Common myeloid progenitor, CD34-positive (primary cell): ENCODE measurements around the gene ACVR1.
"Not testable (repeated sequence)": the region's sequence is repeated elsewhere in the genome, so short reads cannot be mapped to it uniquely, and the experiment has no call there.

Experiments
- CTCF ChIA-PET: fragments of 350-600 bp; sonication (Branson Sonifier 250); formaldehyde crosslinking; loops from one replicate; lab custom pipeline; 2021; ENCODE audit warnings: antibody characterized with exemption; lab: Charles Lee
- POLR2A ChIA-PET: fragments of 350-600 bp; sonication (Branson Sonifier 250); formaldehyde crosslinking; loops from one replicate; lab custom pipeline; 2021; ENCODE audit warnings: antibody characterized with exemption; lab: Charles Lee
- DNase-seq, 3 donors: peaks; one replicate each; pipeline versions ENCODE4 v3.0.0 to v3.0.0-alpha.2; 2013
- H3K27ac ChIP-seq, 2 experiments: 1 replicate in 1 of 2; 2 replicates in 1 of 2; pipeline ENCODE4 v1.7.0; 2013; ENCODE audit warnings: inconsistent platforms in 2 of 2, low read length in 2 of 2, mild to moderate bottlenecking in 2 of 2, low read depth in 1 of 2, moderate library complexity in 1 of 2; ENCODE audit not compliant: severe bottlenecking in 2 of 2, insufficient read depth in 1 of 2, poor library complexity in 1 of 2
- H3K27me3 ChIP-seq, 5 experiments: replicated peaks in 2 of 5; 1 replicate in 3 of 5; 2 replicates in 2 of 5; pipeline versions ENCODE4 v1.6.1 to v1.7.0; 2013; ENCODE audit warnings: low read length in 4 of 5, mild to moderate bottlenecking in 2 of 5, moderate library complexity in 2 of 5, inconsistent platforms in 1 of 5; ENCODE audit not compliant: insufficient read depth in 5 of 5, control insufficient read depth in 4 of 5
- H3K36me3 ChIP-seq, 4 experiments: 1 replicate in 2 of 4; 2 replicates in 2 of 4; pipeline versions ENCODE4 v1.6.1 to v1.7.0; 2013; ENCODE audit warnings: low read length in 3 of 4, control low read depth in 1 of 4, mild to moderate bottlenecking in 1 of 4; ENCODE audit not compliant: control insufficient read depth in 4 of 4, insufficient read depth in 4 of 4
- H3K4me1 ChIP-seq, 4 experiments: 1 replicate in 3 of 4; 2 replicates in 1 of 4; pipeline versions ENCODE4 v1.6.1 to v1.7.1; 2013; ENCODE audit warnings: low read length in 3 of 4, mild to moderate bottlenecking in 3 of 4, control low read depth in 1 of 4, inconsistent platforms in 1 of 4, moderate library complexity in 1 of 4; ENCODE audit not compliant: control insufficient read depth in 4 of 4, insufficient read depth in 4 of 4; ENCODE audit errors: control extremely low read depth in 1 of 4
- H3K4me3 ChIP-seq, 7 experiments: 1 replicate in 4 of 7; 2 replicates in 3 of 7; pipeline versions ENCODE4 v1.5.1 to v1.7.0; 2013; ENCODE audit warnings: mild to moderate bottlenecking in 7 of 7, low read length in 6 of 7, moderate library complexity in 6 of 7, inconsistent platforms in 2 of 7, low read depth in 2 of 7, control low read depth in 1 of 7; ENCODE audit not compliant: insufficient read depth in 4 of 7, control insufficient read depth in 1 of 7; ENCODE audit errors: extremely low read depth in 1 of 7
- H3K9me3 ChIP-seq, 5 experiments: 1 replicate in 4 of 5; 2 replicates in 1 of 5; pipeline versions ENCODE4 v1.6.1 to v1.7.1; 2013; ENCODE audit warnings: low read length in 4 of 5, mild to moderate bottlenecking in 2 of 5, inconsistent platforms in 1 of 5, low read depth in 1 of 5, moderate library complexity in 1 of 5; ENCODE audit not compliant: control insufficient read depth in 4 of 5, insufficient read depth in 2 of 5; ENCODE audit errors: control extremely low read depth in 1 of 5
- WGBS: methylation state at CpG from one replicate; pipeline ENCODE4 v1.1.5; 2013; ENCODE audit not compliant: insufficient coverage; 5-methylcytosine and 5-hydroxymethylcytosine counted together

The ACVR1 gene

DNA sequence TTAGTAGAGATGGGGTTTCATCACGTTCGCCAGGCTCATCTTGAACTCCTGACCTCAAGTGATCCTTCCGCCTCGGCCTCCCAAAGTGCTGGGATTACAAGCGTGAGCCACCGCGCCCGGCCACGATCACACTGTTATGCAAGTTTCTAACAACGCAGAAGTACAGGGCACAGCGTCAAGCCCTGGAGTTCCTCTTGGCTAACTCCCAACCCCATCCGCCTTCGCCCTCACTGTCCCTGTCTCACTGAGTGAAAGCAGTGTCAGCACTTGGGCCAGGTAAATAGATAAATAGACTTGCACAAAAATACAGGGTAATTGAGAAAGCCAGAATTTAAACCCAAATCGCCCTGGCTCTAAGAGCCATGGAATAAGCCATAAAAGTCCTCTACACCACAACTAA lies 111.7 kb downstream of the ACVR1 start:
- H3K4me1 ChIP-seq: no peaks in the 10 kb centered on the region
- H3K36me3 ChIP-seq: peaks cover 4 to 58% (median 26%) of the 10 kb centered on the region in 4 experiments
- H3K9me3 ChIP-seq: peaks cover 0 to 16% (median 3%) of the 10 kb centered on the region in 5 experiments
- no peak for DNase-seq
- WGBS: 100% methylated on average over 2 of the region's 14 CpGs
- no peaks in the 10 kb centered on the region for H3K27me3 ChIP-seq
- POLR2A ChIA-PET: no interaction called here
- CTCF ChIA-PET: no interaction called here
- no peak overlapping the region for H3K27ac ChIP-seq
- H3K4me3 ChIP-seq: no peak overlapping the region

DNA sequence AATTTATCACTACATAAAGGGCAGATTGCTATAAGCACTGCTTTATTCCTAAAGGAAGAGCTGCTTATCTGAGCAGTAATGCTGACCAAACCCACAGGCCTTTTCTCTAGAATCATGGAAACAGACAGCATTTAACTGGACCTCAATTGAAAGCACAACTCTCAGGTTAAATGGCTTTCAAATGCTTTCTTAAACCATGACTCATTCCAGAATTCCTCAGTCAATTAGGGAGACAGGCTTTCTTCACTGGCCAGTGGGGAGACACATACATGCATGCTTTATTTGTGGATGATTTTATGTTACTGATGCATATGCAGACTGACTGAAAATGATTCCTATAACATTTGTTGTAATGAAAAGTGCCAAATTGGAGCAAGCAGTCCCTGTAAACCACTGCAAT lies 114.6 kb downstream of the ACVR1 start:
- POLR2A ChIA-PET: no interaction called here
- H3K27me3 ChIP-seq: no peaks in the 10 kb centered on the region
- no peaks in the 10 kb centered on the region for H3K4me1 ChIP-seq
- H3K9me3 ChIP-seq: peaks cover 0 to 36% (median 7%) of the 10 kb centered on the region in 5 experiments
- no peak for DNase-seq
- H3K4me3 ChIP-seq: no peak overlapping the region
- no peak overlapping the region for H3K27ac ChIP-seq
- CTCF ChIA-PET: interaction anchor here (1.3 kb wide), 1 partner anchor 13 kb away, joined by 3 read pairs; no protein-coding TSS in a partner anchor
- peaks cover 0 to 64% (median 22%) of the 10 kb centered on the region in 4 experiments for H3K36me3 ChIP-seq

DNA sequence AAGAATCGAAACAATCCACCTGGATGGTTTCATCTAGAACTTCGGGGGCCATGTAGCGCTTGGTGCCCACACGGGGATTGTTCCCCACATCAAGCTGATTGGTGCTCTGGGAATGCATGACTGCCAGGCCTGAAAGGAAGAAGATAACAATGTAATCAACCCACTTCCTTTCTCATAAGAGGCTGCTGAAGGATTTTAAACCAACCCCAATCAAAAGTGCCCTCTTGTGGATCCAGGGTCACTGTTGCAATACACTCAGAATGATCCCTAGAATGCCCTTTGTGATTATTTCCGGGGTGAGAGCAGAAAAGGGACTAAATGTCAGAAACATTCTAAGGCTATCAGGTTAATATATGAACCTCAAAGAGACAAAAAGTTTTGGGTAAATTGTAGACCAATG lies 115.2 kb downstream of the ACVR1 start:
- no peak overlapping the region for H3K27ac ChIP-seq
- H3K4me3 ChIP-seq: no peak overlapping the region
- 96% methylated on average over 4 of the region's 5 CpGs for WGBS
- ChIA-PET CTCF (interaction anchor here (1.2 kb wide), 1 partner anchor 424 kb away, joined by 3 read pairs; no protein-coding TSS in a partner anchor), POLR2A (no interaction called here)
- peaks cover 0 to 64% (median 22%) of the 10 kb centered on the region in 4 experiments for H3K36me3 ChIP-seq
- H3K27me3 ChIP-seq: no peaks in the 10 kb centered on the region
- peaks cover 0 to 37% (median 8%) of the 10 kb centered on the region in 5 experiments for H3K9me3 ChIP-seq
- H3K4me1 ChIP-seq: no peaks in the 10 kb centered on the region
- no peak for DNase-seq

DNA sequence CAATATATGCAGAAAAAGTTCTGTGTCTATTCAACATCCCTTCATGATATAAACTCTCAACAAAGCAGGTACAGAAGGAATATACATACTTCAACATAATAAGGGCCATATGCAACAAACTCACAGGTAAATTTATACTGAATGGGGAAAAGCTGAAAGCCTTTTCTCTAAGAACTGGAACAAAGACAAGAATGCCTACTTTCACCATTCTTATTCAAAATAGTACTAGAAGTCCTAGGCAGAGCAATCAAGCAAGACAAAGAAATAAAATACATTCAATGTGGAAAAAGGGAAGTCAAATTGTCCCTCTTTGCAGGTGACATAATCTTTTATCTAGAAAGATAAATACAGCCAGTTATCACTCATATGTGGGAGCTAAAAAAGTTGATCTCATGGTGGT lies 116.3 kb downstream of the ACVR1 start:
- no peak for DNase-seq
- CTCF ChIA-PET: interaction anchor here (1.2 kb wide), 1 partner anchor 423 kb away, joined by 3 read pairs; no protein-coding TSS in a partner anchor

DNA sequence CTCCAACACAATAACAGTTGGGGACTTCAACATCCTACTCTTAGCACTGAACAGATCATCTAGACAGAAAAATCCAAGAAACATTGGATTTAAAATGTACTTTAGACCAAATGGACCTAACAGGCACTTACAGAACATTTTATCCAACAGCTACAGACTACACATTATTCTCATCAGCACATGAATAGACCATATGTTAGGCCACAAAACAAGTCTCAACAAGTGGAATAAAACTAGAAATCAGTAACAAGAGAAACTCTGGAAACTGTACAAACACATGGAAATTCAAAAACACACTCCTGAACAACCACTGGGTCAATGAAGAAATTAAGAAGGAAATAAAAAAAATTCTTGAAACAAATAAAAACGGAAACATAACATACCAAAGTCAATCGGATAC lies 117.5 kb downstream of the ACVR1 start:
- H3K36me3 ChIP-seq: peaks cover 0 to 66% (median 23%) of the 10 kb centered on the region in 4 experiments
- H3K4me1 ChIP-seq: no peaks in the 10 kb centered on the region
- POLR2A ChIA-PET: no interaction called here

More for the DNA sequence above, 116.3 kb downstream of the ACVR1 start:
- Histone ChIP-seq H3K27me3 (no peaks in the 10 kb centered on the region), H3K4me3 (no peak overlapping the region), H3K27ac (no peak overlapping the region), H3K4me1 (no peaks in the 10 kb centered on the region), H3K9me3 (peaks cover 0 to 40% (median 11%) of the 10 kb centered on the region in 5 experiments), H3K36me3 (peaks cover 0 to 59% (median 20%) of the 10 kb centered on the region in 4 experiments)
- POLR2A ChIA-PET: no interaction called here

DNA sequence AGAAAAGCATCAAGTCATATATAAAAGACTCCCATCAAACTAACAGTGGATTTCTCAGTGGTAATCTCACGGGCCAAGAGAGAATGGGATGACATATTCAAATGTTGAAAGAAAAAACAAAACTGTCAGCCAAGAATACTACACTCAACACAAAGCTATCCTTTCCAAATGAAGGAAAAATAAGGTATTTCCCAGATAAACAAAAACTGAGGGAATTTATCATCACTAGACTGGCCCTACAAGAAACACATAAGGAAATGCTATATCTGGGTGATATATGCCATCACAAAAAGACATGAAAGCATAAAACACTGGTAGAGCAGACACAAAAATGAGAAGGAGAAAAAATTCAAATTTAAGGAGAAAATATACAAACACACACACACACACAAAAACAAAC lies 118.6 kb downstream of the ACVR1 start:
- H3K27ac ChIP-seq: no peak overlapping the region
- CTCF ChIA-PET: interaction anchor here (0.9 kb wide), 1 partner anchor 16 kb away, joined by 3 read pairs; no protein-coding TSS in a partner anchor
- H3K4me3 ChIP-seq: no peak overlapping the region
- WGBS: no CpG with 5 or more reads among the region's 1 CpG
- no peaks in the 10 kb centered on the region for H3K27me3 ChIP-seq
- POLR2A ChIA-PET: no interaction called here
- peaks cover 0 to 40% (median 11%) of the 10 kb centered on the region in 5 experiments for H3K9me3 ChIP-seq
- H3K36me3 ChIP-seq: peaks cover 0 to 76% (median 23%) of the 10 kb centered on the region in 4 experiments
- H3K4me1 ChIP-seq: no peaks in the 10 kb centered on the region
- peak in 2 of 3 donors; percentile 10 to 28 for DNase-seq

More for the DNA sequence above, 117.5 kb downstream of the ACVR1 start:
- Histone ChIP-seq H3K27me3 (no peaks in the 10 kb centered on the region), H3K27ac (no peak overlapping the region), H3K9me3 (peaks cover 0 to 40% (median 11%) of the 10 kb centered on the region in 5 experiments), H3K4me3 (no peak overlapping the region)
- DNase-seq: no peak
- CTCF ChIA-PET: no interaction called here
- WGBS: no CpG with 5 or more reads among the region's 2 CpGs

DNA sequence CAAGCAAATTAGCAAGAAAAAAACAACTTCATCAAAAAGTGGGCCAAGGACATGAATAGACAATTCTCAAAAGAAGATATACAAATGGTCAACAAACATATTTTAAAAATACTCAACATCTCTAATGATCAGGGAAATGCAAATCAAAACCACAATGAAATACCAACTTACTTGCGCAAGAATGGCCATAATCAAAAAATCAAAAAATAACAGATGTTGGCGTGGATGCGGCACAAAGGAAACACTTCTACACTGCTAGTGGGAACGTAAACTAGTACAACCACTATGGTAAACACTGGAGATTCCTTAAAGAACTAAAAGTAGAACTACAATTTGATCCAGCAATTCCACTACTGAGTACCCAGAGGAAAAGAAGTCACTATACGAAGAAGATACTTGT lies 119.7 kb downstream of the ACVR1 start:
- Histone ChIP-seq H3K9me3 (peaks cover 0 to 40% (median 11%) of the 10 kb centered on the region in 5 experiments), H3K36me3 (peaks cover 0 to 76% (median 19%) of the 10 kb centered on the region in 4 experiments)
- CTCF ChIA-PET, POLR2A ChIA-PET, H3K27me3 ChIP-seq, DNase-seq, H3K27ac ChIP-seq, H3K4me3 ChIP-seq, H3K4me1 ChIP-seq: not testable (repeated sequence)
- 88% methylated on average over 3 of the region's 5 CpGs for WGBS
